ENCODE results near the gene ZNF366.

ZNF366 gene

DNA sequence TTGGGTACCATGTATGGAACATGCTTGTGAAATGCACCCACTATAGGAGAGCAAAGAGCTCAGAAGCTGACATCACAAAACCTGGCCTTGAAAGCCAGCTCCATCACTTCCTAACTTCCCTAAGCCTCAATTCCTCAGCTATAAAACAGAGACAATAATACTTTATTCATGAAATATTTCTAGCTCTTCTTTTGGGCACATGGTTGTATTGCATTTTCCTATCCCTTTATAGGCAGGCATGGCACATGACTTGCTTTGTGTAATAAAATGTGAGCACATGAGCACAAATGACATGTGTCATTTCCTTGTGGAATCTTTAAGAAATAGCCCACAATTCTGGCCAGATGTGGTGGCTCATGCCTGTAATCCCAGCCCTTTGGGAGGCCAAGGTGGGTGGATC lies 18.5 kb downstream of the ZNF366 start:
- DNase-seq: no peak

GRCh38 chr5:72487177-72487576 lies 20.0 kb downstream of the ZNF366 start:
- no peak for DNase-seq

DNA sequence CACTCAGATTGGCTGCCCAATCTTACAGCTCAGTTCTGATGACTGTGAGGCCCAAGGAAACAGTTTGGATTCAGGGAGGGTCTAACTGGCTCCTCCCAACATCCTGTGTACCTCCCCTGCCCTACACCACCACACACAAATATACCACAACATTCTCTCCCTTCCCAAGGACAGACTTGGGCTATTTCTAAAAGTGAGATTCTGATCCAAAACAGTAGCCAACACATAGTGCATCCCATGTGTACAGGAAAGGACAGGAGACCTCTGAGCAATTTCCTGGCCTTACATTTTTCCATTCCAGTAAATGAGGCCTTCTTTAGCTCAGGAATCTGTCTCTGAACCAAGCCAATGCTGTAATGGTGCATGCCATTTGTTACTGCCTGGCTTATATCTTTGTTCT lies 20.8 kb downstream of the ZNF366 start:
- peak; percentile 33 for DNase-seq

DNA sequence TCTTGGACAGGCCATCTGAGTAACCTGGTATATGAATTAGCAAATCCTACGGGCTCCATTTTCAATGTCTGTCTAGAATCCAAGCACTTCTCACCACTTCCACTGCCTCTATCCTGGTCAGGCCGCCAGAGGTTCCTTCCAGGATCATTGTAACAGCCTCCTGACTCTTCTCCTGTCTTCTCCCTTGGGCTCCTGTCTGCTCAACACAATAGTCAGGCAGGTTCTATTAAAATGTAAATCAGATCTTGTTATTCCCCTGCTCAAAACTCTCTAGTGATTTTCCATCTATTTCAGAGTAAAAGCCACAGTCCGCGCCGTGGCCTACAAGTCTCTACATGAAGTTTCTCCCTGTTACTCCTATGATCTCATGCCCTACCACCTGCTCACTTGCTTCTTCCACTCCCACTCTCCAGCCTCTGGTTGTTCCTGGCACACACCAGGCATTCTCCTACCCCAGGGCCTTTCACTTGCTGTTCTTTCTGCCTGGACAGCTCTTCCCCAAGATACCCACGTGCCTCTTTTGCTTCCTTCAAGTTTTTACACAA lies 21.7 kb downstream of the ZNF366 start:
- DNase-seq: no peak

GRCh38 chr5:72482046-72482445 lies 25.2 kb downstream of the ZNF366 start:
- no peak for DNase-seq

DNA sequence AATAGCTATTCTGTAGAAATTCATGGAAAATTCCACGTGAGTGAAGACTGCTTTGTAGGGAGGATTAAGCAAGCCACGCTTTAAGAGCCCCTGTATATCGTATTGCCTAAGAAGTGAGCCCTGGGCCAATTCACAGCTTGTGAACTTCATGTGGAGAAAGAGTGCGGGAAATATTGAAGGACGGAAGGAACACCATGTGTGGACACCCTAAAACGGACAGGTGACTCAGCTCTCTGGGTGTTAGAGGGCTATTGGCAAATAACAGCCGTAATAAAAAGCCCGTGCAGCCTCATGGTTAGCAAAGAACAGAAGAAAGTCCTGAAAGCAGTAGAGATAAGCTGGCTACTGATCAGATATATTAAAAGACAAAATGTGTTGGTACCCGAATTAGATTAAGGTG lies 26.4 kb downstream of the ZNF366 start:
- DNase-seq: no peak

DNA sequence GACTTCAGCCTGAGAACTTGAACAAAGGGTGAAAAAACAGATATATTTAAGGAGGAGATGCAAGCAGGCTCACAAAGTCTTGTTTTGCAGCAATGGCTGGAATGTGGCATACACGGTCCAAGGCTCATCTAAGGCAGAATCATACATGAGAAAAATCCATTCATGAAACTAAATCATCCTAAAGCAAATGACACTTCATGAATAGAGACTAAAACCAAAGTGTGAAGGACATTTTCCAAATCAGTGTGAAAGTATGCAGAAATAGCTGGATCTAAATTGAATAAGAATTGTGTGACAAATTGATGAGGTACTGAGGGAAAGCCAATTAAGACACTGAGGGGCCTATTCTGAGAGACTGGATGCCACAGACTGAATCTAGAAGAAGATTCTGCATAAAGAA lies 27.3 kb downstream of the ZNF366 start:
- DNase-seq: no peak

GRCh38 chr5:72478684-72479083 lies 28.5 kb downstream of the ZNF366 start:
- no peak for DNase-seq

GRCh38 chr5:72478276-72478675 lies 28.9 kb downstream of the ZNF366 start:
- no peak for DNase-seq

DNA sequence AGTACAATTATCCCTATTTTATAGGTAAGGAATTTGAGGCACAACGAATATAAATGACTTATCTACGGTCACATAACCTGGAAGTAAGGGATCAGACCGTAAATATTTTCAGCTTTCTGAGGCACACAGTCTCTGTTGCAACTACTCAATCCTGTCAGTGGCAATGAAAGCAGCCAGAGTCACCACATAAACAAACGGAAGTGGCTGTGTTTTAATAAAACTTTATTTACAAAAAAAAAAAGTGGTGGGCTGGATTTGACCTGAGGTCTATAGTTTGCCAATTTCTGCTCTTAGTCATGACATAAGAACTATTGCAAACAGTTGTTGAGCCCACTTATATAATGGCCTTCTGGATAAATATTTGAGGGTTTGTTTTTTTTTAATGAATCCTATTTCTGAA lies 29.6 kb downstream of the ZNF366 start:
- DNase-seq: no peak

DNA sequence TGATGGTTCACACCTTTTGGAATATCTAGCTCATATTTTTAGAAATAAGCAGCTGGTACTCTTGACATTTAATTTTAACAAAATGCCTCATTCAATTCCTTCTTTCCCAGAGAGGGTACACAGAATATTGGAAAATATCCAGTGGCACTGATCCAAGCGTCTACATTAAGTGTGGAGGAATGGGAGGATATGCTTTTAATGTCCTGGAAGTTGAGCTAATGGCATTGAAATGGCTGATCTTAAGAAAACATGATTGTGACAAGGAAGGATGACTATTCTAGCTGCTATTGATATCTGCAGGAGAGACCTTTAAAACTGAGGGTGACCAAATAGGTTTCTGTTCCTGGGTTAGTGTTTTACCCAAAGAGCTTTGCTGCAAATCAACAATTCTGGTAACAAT lies 30.0 kb downstream of the ZNF366 start:
- no peak for DNase-seq

GRCh38 chr5:72476721-72477120 lies 30.5 kb downstream of the ZNF366 start:
- DNase-seq: no peak

GRCh38 chr5:72476275-72476674 lies 30.9 kb downstream of the ZNF366 start:
- no peak for DNase-seq

- DNase-seq: peak; percentile 64
Observed at GRCh38 chr5:72474516-72474915, 32.7 kb downstream of the ZNF366 start.

DNA sequence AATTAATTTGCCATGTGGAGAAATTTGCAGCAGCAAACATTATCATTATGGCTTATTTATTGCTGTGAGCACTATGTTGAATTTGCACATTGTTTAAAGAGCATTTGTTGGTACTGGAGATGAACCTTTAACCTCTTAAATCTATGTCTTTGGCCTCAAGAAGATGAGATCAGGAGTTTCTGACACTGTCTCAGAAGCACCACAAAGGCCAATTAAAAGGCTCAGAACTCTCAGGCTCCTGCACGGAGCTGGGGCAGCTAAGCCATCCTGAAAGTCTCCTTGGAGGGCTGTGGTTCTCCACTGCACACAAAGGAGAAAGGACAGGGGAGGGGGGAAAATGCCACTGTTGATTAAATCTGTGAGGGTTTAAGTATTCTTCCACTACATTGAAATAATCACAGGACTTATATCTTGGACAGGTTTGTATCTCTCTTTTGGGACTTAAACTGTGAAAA lies 33.1 kb downstream of the ZNF366 start:
- DNase-seq: no peak

- no peak for DNase-seq
Observed at GRCh38 chr5:72472666-72473422, 34.4 kb downstream of the ZNF366 start.

DNA sequence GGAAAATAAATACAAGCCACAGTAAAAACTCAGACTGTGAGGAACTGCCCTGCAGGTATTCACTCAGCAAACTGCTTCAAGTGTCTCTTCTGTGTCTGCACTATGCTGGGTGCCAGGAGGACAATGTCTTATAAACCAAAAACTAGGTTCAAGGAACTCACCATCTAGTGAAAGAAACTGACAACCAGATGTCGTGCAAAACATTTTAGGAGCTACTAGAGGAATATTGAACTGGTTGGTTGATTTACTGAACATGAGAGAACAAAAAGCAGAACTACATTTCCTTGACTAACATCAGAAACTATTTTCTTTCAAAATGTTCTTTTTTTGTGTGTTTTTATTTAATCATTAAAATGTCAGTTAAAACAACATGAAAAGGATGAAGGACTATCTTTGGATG lies 35.2 kb downstream of the ZNF366 start:
- no peak for DNase-seq

DNA sequence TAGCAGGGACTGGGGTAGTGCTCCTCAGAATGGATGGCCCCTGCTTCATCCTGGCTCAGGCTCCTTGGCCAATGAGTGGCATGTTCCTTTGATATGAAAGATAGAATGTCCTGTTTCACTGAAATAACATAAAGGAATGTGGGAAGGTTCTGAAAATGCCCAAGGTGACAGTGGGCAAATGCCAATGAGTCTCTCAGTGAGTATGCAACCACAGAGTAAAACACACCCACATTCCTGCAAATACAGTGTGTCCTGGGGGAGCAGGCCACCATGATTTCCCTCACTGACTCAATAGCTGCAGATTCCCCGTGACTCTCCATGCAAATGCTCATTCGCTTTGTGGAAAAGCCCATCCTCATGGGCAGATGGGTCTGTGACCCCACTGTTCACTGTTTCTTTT lies 36.4 kb downstream of the ZNF366 start:
- peak; percentile 55 for DNase-seq

GRCh38 chr5:72468606-72469005 lies 38.6 kb downstream of the ZNF366 start:
- DNase-seq: no peak

DNA sequence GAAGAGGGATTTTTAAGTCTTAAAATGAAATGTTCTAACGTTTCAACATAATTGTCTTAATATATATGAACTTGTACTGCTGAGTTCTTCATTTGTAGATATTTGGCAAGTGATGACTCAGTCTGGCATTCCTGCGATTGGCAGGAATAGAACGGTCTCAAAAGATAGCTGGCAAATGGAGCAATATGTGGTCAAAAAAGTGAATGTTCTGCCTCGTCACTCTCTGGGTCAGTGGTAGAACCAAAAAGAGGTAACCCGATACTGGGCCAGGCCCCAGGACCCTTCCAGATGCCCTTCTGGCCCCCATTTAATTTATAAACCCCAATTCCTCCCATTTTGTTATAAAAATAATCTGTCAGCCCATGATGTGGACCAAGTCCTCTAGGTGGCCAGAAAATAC lies 39.2 kb downstream of the ZNF366 start:
- DNase-seq: peak; percentile 26

DNA sequence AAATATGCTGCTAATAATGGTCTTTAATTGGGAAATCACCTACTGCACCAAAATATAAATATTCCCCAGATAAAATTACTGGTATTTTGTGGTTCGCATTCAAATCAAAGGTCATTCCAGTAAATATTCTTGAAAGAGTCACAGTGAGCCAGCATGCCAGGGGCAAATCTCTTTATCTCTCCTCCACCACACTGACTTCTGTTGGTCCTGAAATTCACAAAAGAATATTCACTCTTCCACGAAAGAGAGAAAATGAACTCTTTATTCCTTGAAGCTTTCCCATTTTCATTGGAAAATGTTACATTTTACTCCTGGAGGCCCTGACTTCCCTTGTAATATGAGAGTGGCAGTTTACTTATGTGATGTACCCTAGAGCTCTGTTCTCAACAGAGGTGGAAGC lies 39.7 kb downstream of the ZNF366 start:
- no peak for DNase-seq

- peak; percentile 69 for DNase-seq
Observed at GRCh38 chr5:72465601-72466563, 41.3 kb downstream of the ZNF366 start.

- no peak for DNase-seq
Observed at GRCh38 chr5:72465066-72465465, 42.1 kb downstream of the ZNF366 start.
